Inflammatory macrophage (primary cell): ENCODE data around the gene HOGA1.
"Not testable (repeated sequence)": the region's sequence is repeated elsewhere in the genome, so short reads cannot be mapped to it uniquely, and the experiment has no call there.

Source experiments
- DNase-seq, 2 donors: peaks; one replicate each; pipeline ENCODE4 v3.0.0-alpha.2; 2020 to 2022

The HOGA1 gene

DNA sequence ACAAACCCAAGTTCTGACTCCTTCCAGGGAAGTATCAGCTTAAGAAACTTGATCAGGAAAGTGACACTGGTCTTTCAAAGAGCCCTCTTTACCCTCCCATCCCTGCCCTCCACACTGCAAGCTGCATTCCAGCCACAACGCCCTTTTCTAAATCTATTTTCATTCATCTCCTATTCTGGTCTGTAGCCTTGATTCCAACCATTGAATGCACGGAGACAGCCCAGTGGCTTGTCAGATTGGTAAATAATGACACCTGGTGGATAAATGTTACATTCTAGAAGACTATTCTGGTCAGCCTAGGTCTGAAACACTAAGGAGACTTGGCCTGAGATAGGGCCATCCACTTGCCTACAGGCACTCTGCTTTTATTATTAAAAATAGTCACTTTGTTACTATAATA is 28.2 kb downstream of the HOGA1 start:
- DNase-seq = peak; percentile 13 to 30

DNA sequence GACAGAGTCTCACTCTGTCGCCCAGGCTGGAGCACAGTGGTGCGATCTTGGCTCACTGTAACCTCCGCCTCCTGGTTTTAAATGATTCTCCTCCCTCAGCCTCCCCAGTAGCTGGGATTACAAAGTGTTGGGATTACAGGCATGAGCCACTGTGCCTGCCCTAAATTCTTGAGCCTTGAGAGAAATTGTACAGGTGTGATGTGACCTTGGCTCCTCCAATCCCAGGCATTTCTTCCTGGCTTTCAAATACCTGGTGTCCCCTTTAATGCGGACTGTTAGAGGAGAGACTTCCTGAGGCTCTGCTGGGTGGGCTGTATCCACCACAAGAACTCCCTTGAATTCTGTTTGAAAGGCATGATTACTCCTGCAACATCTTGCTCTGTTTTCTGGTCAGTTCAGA is 34.1 kb downstream of the HOGA1 start:
- DNase-seq = no peak

DNA sequence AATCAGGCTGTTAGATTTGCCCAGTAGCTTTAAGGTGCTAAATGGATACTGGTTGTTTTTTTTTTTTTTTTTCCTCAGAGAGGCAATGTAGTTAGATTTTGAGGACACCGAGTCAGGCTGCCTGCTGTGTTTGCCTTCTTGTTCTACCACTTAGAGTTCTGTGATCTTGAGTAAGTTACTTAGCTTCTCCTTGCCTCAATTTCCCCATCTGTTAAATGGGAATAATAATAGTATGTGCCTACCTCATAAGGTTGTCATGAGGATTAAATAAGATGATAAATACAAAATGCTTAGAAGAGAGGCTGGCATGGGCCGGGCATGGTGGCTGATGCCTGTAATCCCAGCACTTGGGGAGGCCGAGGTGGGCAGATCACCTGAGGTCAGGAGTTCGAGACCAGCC is 34.5 kb downstream of the HOGA1 start:
- DNase-seq = no peak

DNA sequence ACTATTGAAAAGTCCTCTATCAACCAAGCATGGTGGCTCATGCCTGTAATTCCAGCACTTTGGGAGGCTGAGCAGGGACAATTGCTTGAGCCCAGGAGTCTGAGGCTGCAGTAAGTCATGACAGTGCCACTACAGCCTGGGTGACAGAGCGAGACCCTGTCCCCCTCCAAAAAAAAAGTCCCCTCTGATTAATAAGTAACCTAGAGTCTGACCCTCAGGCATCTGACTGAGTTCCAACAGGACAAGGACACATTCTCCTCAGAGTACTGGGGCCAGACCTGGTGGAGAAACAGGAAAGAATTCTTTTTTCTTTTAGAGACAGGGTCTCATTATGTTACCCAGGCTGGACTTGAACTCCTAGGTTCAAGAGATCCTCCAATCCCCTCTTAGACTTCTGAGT is 39.1 kb downstream of the HOGA1 start:
- DNase-seq = no peak

DNA sequence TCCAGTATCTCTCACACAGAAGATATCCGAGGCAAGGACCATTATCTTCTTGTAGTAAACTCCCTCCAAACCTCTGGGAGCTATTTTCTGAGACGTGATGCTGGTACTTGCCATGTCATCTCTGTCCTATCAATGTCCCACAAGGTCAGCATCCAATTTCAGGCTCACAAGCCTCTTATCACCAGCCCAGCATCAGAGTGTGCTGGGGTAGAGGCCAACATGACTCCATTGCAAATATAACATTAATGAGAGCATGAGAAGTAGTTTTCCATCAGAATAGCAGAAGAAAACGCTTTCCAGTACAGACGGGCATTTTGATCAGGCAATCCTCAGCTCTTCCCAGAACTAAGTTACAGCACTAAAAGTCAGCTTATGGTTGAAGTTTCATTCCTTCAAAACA is 43.5 kb downstream of the HOGA1 start:
- DNase-seq = no peak

DNA sequence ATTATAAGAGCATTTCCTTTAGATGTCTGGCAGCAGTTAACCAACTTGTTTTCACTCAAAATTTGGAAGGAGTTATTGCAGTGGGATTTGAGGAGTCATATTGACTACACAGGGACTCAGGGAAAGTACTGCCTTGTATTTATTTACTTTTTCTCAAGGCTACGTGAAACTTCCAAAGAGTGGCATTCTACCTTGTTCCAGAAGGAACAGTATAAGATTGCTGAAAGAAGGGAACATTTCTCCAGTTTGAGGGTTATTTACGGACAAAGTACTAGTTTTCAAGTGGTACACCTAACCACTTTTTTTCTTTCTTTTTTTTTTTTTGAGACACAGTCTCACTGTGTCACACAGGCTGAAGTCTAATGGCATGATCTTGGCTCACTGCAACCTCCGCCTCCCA is 44.0 kb downstream of the HOGA1 start:
- no peak for DNase-seq

DNA sequence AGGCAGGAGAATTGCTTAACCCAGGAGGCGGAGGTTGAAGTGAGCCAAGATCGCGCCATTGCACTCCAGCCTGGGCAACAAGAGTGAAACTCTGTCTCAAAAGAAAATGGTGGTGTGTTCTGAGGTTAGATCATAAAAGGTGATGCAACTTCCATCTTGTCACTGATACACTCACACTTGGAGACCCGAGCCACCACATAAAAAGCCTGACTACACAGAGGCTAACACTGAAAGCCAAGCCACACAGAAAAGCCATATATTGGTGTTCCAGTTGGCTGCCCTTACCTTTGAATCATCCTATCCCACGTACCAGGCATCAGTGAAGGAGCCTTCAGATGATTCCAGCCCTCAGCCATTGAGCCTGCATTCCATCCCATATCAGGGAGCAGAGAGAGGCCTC is 45.1 kb downstream of the HOGA1 start:
- DNase-seq = no peak

DNA sequence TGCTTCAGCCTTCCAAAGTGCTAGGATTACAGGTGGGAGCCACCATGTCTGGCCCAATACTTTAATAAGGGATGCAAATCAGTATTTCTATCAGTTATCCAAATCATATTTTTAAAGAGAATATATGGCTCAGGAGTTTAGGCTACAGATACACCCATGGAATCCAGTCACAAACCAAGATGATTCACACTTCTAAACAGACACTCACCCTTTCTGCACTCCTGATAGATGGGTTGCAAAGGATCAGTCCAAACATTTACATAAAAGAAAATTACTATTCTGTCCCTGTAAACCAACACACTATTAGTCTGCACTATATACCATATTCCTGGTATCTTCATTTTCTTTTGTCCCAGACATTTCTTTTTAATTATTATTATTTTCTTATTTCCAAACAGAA is 46.9 kb downstream of the HOGA1 start:
- no peak for DNase-seq

DNA sequence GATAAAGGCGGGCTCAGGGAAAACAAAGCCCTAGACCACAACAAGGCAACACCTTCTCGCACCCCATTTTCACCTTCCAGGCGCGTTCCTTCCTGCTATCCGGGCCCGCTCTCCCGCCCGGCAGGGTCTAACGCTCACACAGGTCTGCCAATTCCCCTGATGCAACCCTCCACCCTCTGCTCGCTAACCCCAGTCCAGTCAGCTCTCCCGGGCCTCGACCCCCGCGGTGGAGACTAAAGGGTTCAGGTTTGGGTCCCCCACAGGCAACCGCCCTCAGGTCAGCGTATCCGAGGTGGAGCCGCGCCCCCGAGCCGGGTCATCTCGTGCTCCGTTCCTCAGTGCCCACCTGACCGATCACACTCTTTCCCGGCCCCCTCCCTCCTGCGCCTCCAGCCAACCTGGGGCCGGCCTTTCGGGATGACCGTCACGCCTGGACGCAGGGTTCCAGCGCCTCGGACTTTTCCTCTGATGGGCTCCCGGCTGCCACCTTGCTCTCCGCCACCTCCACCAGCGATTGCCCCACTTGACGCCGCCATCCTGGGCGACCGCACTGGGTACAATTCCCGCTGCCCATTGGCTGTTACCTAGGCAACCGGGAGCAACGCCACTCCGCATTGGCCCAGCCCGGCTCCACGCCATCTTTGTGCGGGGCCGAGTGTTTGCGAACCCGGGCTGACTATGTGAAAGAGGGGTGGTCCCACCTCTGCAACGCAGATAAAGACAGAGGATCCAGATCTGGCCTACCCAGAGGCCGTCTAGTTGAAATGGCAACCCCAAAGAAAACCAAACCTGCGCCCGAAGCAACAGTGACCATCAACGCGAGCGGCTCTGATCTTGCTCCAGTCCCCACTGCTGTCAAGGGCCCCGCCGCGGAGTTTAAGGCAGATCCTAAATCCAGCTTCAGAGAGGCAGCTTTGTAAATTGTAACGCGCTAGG is 49.0 kb downstream of the HOGA1 start, which contains the start of gene MORN4:
MORN4 (minus strand) TSS at position 552 of the 936 bp plus-strand sequence. CDS start 13,847 bp downstream, outside the sequence.
- DNase-seq = peak; percentile 92 to 95

DNA sequence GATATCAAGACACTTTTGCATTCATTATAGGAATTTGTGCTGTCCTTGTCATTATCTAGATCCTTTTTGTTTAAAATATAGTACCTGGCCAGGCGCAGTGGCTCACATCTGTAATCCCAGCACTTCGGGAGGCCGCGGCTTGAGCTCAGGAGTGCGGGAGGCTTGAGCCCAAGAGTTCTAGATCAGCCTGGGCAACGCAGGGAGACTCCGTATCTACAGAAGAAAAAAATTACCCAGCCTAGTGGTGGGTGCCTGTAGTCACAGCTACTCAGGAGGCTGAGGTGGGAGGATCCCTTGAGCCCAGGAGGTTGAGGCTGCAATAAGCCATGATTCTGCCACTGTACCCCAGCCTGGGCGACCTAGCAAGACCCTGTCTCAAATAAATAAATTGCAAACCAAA is 49.7 kb downstream of the HOGA1 start:
- peak in 1 of 2 donors; percentile 37 for DNase-seq

DNA sequence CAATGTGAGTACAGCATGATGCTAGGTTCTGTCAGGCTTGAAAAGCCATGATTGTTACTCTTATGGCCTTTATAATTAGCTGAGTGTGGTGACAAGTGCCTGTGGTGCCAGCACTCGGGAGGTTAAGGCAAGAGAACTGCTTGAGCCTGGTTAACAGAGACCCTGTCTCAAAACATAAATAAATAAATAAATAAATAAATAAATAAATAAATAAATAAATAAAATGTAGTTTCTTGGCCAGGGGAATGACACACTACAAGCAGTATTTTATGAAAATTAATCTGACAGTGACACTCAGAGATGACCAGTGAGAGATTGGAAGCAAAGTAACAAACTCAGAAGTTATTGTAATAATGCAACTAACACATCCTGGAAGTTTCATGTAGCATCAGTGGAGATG is 51.4 kb downstream of the HOGA1 start:
- DNase-seq = no peak

DNA sequence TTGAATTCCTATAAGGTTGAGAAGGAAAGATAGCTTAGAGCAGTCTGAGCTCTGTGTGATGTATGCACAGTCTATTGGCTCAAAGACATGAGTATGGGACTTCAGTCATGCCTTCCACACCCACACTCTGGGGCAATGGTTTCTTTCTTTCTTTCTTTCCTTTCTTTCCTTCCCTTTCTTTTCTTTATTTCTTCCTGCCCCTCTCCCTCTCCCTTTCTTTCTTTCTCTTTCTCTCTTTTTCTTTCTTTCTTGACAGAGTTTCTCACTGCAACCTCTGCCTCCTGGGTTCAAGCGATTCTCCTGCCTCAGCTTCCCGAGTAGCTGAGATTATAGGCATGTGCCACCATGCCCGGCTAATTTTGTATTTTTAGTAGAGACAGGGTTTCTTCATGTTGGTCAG is 54.9 kb downstream of the HOGA1 start:
- DNase-seq = not testable (repeated sequence)

DNA sequence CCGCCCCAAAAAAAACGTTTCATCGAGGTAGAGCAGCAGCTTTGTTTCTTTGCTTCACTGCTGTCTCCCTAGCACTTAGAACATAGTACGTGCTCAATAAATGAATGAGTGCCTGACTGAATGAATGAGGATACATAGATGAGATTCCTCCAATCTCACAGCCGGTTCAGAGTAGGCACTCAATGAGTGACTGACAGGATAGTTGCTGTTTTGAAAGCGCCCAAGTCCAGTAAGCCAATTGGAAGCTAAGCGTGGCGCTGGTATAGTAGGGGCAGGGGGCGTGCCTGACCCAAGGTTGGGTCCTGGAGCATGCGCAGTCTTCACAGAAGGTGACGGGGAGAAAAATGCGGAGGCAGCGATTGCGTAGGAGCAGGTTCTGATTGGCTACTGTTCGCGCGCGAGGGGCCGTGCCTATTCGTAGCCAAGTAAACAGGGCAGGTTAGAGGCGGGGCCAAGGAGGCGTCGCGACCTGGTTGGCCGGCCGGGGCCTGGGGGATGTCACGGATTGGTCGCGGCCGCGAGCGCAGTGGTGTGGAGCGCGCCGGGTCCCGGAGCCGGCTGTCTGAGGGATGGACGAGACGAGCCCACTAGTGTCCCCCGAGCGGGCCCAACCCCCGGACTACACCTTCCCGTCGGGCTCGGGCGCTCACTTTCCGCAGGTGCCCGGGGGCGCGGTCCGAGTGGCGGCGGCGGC is 56.1 kb downstream of the HOGA1 start, which contains the start of gene PI4K2A:
PI4K2A (plus strand) TSS at position 498 of the 694 bp plus-strand sequence; CDS start at position 570, 72 bp downstream.
- peak; percentile 100 for DNase-seq

DNA sequence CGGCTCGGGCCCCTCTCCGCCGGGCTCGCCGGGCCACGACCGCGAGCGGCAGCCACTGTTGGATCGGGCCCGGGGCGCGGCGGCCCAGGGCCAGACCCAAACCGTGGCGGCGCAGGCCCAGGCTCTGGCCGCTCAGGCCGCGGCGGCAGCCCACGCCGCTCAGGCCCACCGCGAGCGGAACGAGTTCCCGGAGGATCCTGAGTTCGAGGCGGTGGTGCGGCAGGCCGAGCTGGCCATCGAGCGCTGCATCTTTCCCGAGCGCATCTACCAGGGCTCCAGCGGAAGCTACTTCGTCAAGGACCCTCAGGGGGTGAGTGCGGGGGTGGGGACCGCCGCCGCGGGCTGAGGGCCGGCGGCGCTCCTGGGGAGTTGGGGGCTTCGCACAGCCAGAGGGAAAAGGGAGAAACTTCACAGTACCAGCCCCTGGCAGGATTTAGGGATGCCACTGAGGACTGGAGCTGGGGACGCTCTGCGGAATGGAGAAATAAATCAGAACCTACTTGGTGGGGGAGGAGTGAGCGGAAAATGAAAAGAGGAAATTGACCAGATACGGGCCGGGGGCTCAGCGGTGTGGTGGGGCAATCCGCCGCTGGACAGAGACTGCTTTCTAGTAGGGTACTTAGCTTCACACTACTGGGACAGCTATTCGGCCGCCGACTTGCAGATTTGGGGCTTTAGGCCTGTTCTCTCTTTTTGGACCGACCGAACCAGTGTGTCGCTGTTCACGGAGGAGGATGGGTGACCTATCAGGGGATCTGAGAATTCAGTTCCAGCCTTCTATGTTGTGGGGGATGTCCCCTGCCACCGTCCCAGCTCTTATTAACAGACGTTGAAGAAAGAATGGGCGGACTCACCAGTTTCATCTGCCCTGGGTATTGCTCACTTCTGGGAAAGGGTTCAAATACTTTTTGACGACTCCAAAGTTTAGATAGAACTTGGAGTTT is 57.0 kb downstream of the HOGA1 start:
- DNase-seq = peak; percentile 67 to 70

DNA sequence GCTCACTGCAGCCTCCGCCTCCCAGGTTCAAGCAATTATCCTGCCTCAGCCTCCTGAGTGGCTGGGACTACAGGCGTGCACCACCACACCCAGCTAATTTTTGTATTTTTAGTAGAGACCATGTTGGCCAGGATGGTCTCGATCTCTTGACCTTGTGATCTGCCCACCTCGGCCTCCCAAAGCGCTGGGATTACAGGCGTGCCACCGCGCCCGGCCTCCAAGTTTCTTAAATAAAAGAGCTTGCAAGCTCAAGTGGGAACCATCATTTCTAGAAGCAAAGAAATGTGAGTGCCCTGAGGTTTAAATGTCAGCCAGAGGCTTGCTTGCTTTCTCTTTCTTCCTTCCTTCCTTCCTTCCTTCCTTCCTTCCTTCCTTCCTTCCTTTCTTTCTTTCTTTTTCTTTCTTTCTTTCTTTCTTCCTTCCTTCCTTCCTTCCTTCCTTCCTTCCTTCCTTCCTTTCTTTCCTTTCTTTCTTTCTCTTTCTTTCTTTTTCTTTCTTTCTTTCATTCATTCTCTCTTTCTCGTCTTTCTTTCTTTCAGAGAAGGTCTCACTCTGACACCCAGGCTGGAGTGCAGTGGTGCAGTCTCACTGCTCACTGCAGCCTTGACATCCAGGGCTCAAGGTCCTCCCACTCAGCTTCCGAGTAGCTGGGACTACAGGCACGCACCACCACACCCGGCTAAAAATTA is 58.4 kb downstream of the HOGA1 start:
- DNase-seq = not testable (repeated sequence)

DNA sequence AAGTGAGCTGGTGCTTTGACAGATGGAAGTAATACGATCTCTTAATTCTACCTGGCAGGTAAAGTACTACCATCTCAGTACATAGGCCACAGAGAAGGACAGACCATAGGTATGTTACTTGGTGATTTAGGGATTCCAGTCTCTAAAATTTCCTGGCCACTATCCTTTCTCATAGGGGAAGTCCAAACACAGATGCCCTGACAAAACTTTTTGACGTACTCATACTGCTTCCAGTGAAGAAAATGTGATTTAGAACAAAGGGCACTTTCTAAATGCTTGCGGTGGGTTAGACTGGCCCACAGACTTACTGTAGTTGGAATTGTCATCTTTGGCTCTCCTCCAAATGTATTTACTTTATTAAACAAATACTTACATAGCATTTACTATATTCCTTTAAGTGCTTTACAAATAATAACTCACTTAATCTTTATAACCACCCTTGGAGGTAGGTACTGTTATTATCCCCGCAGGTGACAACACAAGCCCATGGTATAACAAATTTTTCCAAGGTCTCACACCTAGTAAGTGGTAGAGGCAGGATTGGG is 59.3 kb downstream of the HOGA1 start:
- no peak for DNase-seq

DNA sequence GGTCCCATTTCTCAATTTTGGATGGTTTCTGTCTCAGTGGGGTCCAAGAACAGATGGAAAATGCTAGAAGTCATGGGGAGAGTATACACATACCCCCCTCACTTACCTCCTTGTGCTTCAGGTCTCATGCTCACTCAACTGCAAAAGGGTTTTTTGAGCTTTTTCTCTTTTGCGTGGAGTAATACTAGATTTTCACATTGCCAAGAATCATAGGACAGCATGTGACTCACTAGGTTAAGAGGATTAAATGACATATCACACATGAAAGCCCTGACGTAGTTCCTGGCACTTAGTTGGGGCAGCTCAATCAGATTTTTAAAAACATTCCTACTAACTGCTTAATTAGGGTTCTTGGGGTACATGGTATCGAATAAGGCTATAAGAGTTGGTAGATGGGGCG is 60.7 kb downstream of the HOGA1 start:
- no peak for DNase-seq

DNA sequence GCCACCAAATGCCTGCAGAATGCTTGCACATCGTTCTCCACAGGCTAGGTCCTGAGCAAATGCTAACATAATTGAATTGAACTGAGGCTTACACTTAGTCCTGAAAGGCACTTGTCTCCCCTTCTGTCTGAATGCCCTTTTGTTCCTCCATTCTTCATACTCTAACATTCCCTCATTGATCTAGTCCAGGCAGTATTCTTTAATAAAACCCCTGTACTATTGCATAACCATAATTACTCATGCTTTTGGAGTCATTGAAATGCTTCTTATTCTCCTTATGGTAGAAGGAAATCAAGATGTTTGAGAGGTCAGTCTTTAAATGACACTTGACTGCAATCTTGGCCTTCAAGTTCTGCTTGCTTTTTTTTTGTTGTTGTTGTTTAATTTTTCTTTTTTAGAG is 63.4 kb downstream of the HOGA1 start:
- peak; percentile 43 to 68 for DNase-seq

DNA sequence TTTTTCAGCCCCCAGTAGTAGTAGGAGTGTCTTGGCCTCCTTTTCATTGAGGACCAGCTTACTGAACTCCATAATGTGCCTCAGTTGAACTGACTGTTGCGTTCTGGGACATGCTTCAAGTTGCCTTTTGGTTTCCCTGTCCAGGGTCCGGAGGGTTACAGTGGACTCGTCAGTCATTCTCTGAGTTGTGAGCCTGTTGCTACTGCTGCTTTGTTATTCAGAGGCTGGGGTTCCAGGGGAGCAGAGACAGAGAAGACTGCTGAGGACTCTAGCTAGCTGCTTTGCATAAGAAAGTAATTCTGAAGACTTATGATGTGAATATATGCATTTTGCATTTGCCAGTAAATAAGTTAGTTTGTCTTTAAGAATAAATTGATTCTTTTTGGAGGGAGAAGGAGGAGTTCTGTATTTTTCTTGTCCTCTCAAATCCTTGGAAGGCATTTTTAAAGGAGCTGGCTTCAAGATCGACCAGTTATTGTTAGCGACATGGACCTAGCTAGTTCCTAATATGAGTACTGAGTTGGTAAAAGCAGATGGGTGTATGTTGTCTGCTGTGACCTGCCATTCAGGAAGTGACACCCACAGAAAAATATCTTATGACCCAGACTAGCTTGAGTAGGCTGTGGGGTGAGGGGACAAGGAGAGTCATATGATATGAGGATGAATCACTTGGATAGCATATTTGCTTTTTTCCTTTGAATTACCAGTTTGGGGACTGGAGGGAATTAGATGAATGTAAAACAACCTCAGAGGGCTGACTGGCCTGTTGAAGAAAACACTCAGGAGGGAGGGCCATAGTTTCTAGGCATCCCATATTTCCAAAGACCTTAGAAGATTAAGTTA is 64.6 kb downstream of the HOGA1 start:
- peak; percentile 94 to 97 for DNase-seq

DNA sequence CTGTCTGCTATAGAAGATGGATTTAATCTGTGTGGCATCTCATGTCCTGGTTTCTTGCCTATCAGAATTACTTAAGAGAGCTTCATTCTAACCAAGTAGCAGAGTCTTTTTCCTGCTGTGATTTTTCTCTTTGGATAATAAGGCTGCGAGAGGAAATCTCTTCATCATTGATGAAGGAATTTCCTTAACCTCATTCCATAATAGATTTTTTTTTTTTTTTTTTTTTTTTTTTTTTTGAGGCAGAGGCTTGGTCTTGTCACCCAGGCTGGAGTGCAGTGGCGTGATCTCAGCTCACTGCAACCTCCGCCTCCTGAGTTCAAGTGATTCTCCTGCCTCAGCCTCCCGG is 65.2 kb downstream of the HOGA1 start:
- not testable (repeated sequence) for DNase-seq

DNA sequence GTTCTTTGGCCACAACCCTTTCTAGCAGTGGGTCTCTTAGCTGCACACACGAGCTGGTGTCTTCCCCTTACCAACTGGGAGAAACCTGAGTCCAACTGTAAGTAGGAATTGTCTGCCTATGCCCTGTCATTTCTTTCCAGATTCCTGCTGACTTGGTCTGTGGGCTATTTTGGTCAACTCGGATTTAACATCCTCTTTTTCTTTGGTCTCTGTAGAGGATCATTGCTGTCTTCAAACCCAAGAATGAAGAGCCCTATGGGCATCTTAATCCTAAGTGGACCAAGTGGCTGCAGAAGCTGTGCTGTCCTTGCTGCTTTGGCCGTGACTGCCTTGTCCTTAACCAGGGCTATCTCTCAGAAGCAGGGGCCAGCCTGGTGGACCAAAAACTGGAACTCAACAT is 66.5 kb downstream of the HOGA1 start:
- DNase-seq = peak; percentile 37 to 61
